Amniotic stem cell (primary cell): Measurements from ENCODE around the gene CCDC136.

Experiments used
- DNase-seq: peaks from one replicate; lab custom pipeline; 2025; lab: John Stamatoyannopoulos, UW

Gene CCDC136

GRCh38 chr7:128831994-128832879 lies 40.5 kb downstream of the CCDC136 start:
- no peak for DNase-seq

- DNase-seq: no peak
Measured at GRCh38 chr7:128832880-128833147, 41.0 kb downstream of the CCDC136 start.

- no peak for DNase-seq
Measured at GRCh38 chr7:128833148-128833945, 41.6 kb downstream of the CCDC136 start.

- DNase-seq: no peak
Measured at GRCh38 chr7:128833946-128834325, 42.2 kb downstream of the CCDC136 start.

GRCh38 chr7:128835231-128835751 lies 43.5 kb downstream of the CCDC136 start:
- DNase-seq: no peak

GRCh38 chr7:128835790-128836641 lies 44.2 kb downstream of the CCDC136 start:
- DNase-seq: no peak

- DNase-seq: no peak
Measured at GRCh38 chr7:128836729-128837348, 45.1 kb downstream of the CCDC136 start.

- DNase-seq: no peak
Measured at GRCh38 chr7:128837521-128837921, 45.8 kb downstream of the CCDC136 start.

- no peak for DNase-seq
Measured at GRCh38 chr7:128838109-128838779, 46.5 kb downstream of the CCDC136 start.

- DNase-seq: no peak
Measured at GRCh38 chr7:128838981-128839731, 47.4 kb downstream of the CCDC136 start.

GRCh38 chr7:128839751-128840177 lies 48.0 kb downstream of the CCDC136 start:
- DNase-seq: no peak

GRCh38 chr7:128840326-128841170 lies 48.8 kb downstream of the CCDC136 start:
- no peak for DNase-seq

- DNase-seq: no peak
Measured at GRCh38 chr7:128841171-128841690, 49.5 kb downstream of the CCDC136 start.

- DNase-seq: no peak
Measured at GRCh38 chr7:128841921-128842673, 50.3 kb downstream of the CCDC136 start.

- DNase-seq: no peak
Measured at GRCh38 chr7:128842674-128843641, 51.2 kb downstream of the CCDC136 start.

GRCh38 chr7:128843938-128844621 lies 52.3 kb downstream of the CCDC136 start:
- DNase-seq: no peak
